GM12801 (cell line): ENCODE results near the gene SOHLH1.

ENCODE experiments used
- TF ChIP-seq, protein P1 (sequence below): IDR thresholded peaks from one replicate; pipeline ENCODE4 v1.5.1; 2011; ENCODE audit warnings: control low read depth; ENCODE audit not compliant: insufficient read length; ENCODE audit errors: extremely low read depth

The SOHLH1 gene

GRCh38 chr9:135659252-135659651 lies 40.0 kb downstream of the SOHLH1 start:
- TF ChIP-seq, protein P1, sequence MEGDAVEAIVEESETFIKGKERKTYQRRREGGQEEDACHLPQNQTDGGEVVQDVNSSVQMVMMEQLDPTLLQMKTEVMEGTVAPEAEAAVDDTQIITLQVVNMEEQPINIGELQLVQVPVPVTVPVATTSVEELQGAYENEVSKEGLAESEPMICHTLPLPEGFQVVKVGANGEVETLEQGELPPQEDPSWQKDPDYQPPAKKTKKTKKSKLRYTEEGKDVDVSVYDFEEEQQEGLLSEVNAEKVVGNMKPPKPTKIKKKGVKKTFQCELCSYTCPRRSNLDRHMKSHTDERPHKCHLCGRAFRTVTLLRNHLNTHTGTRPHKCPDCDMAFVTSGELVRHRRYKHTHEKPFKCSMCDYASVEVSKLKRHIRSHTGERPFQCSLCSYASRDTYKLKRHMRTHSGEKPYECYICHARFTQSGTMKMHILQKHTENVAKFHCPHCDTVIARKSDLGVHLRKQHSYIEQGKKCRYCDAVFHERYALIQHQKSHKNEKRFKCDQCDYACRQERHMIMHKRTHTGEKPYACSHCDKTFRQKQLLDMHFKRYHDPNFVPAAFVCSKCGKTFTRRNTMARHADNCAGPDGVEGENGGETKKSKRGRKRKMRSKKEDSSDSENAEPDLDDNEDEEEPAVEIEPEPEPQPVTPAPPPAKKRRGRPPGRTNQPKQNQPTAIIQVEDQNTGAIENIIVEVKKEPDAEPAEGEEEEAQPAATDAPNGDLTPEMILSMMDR, result no peak

- TF ChIP-seq, protein P1, result no peak
These were observed 41.9 kb downstream of the SOHLH1 start for GRCh38 chr9:135657416-135657815.

- TF ChIP-seq, protein P1, result no peak
These were observed 44.0 kb downstream of the SOHLH1 start for GRCh38 chr9:135655317-135655716.

- TF ChIP-seq, protein P1, result no peak
These were observed 48.9 kb downstream of the SOHLH1 start for GRCh38 chr9:135650408-135650807.

- TF ChIP-seq, protein P1, result no peak
These were observed 49.8 kb downstream of the SOHLH1 start for GRCh38 chr9:135649508-135649907.

DNA sequence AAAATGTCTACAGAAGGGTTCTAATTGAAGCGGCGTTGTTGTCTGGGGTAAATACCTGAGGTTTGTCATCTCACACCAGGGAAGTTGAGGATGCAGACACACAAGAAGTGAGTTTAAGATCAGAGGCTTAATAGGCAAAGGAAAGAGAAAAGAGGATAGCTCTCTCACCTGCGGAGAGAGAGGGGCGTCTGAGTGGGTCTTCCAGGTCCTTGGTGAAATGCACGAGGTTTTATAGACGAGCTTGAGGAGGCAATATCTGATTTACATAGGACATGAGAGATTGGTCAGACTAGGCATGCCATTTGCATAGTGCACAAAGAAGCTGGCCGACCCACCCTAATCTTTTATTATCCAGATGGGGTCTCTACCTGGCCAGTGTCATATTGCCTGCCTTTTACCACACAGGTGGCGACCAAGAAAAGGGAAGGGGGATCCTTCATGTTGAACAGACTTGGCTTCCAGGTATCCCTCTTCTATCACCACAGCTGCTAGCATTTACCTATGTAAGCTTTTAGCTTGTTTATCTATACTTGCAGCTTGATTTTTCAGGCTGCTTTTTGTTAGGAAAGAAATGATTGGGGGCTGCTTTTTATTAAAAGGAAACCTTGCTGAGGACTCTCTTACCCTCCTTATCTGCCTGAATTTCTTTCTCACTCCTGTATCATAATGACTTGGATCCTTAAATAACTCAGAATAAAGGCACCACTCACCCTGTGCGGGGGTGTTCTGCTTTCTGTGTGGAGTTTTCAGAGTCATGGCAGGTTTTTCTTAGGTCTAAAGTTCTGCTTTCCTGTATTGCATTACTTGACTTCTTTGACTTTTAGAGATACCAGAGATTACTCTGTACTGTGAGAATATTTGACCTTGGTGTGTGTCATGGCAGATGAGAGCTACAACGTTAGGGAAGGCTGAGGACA lies 50.5 kb downstream of the SOHLH1 start:
- TF ChIP-seq, protein P1, result no peak

DNA sequence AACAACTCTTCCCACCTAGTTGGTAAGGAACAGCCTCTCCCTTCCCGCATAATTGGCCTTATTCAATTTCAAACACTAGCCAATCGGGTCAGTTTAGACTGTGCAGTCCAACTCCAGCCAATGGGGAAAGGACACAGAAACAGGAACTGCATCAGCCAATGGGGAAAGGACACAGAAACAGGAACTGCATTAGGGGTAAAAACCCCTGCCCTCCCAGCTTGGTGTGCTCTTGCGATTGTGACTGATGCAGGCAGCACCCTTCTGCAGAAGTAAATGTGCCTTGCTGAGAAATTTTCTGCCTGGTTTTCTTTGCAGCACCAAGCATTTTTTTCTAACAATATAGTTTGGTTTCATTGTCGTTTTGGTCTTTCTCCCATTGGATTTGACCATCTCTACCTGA lies 51.4 kb downstream of the SOHLH1 start:
- TF ChIP-seq, protein P1, result no peak
